CD14-positive monocyte (primary cell): ENCODE data around the gene LINGO4. TPM values are rescaled to one million over a fixed set of nuclear protein-coding genes. Genes with fewer than 3 reads are reported as not detected.
A peak's percentile ranks its signal among the peaks of the same experiment; 100 is the strongest.

Experiments
- DNase-seq, 3 donors: peaks; one replicate each; pipeline ENCODE4 v3.0.0-alpha.2; 2011 to 2022
- H2AFZ ChIP-seq: 2 replicates; pipeline ENCODE4 v1.6.0; 2012; ENCODE audit warnings: mild to moderate bottlenecking, low read depth, low read length, inconsistent platforms; ENCODE audit not compliant: insufficient read depth, poor library complexity, severe bottlenecking
- H3K27ac ChIP-seq, 2 donors: 1 replicate in 1 of 2; 2 replicates in 1 of 2; pipeline ENCODE4 v1.5.1; 2012 to 2013; ENCODE audit warnings: low read length in 2 of 2, control low read depth in 1 of 2, inconsistent platforms in 1 of 2, low read depth in 1 of 2, mild to moderate bottlenecking in 1 of 2
- H3K27me3 ChIP-seq, 2 donors: one replicate each; pipeline versions ENCODE4 v1.6.0 to v1.6.1; 2011 to 2013; ENCODE audit warnings: low read length in 2 of 2; ENCODE audit not compliant: control insufficient read depth in 2 of 2, insufficient read depth in 2 of 2
- H3K36me3 ChIP-seq, 2 donors: replicated peaks in 1 of 2; 1 replicate in 1 of 2; 2 replicates in 1 of 2; pipeline versions ENCODE4 v1.5.1 to v1.6.1; 2012 to 2013; ENCODE audit warnings: low read length in 2 of 2, control low read depth in 1 of 2, inconsistent platforms in 1 of 2, mild to moderate bottlenecking in 1 of 2; ENCODE audit not compliant: insufficient read depth in 2 of 2, control insufficient read depth in 1 of 2
- H3K4me1 ChIP-seq, 2 donors: 1 replicate in 1 of 2; 2 replicates in 1 of 2; pipeline versions ENCODE4 v1.5.1 to v1.6.1; 2012 to 2013; ENCODE audit warnings: low read length in 2 of 2, control low read depth in 1 of 2, inconsistent platforms in 1 of 2, mild to moderate bottlenecking in 1 of 2, moderate library complexity in 1 of 2; ENCODE audit not compliant: insufficient read depth in 2 of 2, control insufficient read depth in 1 of 2
- H3K4me2 ChIP-seq: replicated peaks from 2 replicates; pipeline ENCODE3; 2012; ENCODE audit warnings: low read length, moderate library complexity, mild to moderate bottlenecking; ENCODE audit not compliant: poor library complexity, severe bottlenecking; ENCODE audit errors: extremely low read depth
- H3K4me3 ChIP-seq, 3 experiments: fragments of 200-600 bp in 1 of 3; sonication (generic) in 1 of 3; replicated peaks in 1 of 3; 1 replicate in 2 of 3; 2 replicates in 1 of 3; pipeline ENCODE4 v1.5.1; 2011 to 2013; ENCODE audit warnings: low read length in 3 of 3, mild to moderate bottlenecking in 3 of 3, control low read depth in 2 of 3, low read depth in 2 of 3, inconsistent platforms in 1 of 3, moderate library complexity in 1 of 3
- H3K79me2 ChIP-seq: 2 replicates; pipeline ENCODE4 v1.6.0; 2012; ENCODE audit warnings: mild to moderate bottlenecking, control low read depth, inconsistent platforms, low read length, moderate library complexity; ENCODE audit not compliant: insufficient read depth
- H3K9ac ChIP-seq: 2 replicates; pipeline ENCODE4 v1.6.0; 2017; ENCODE audit warnings: low read length, mild to moderate bottlenecking; ENCODE audit not compliant: insufficient read depth, poor library complexity, severe bottlenecking
- H3K9me3 ChIP-seq, 2 donors: replicated peaks in 1 of 2; 1 replicate in 1 of 2; 2 replicates in 1 of 2; pipeline versions ENCODE4 v1.5.1 to v1.6.1; 2012 to 2013; ENCODE audit warnings: low read length in 2 of 2, control low read depth in 1 of 2; ENCODE audit not compliant: control insufficient read depth in 1 of 2, insufficient read depth in 1 of 2
- H4K20me1 ChIP-seq: 2 replicates; pipeline ENCODE4 v1.6.0; 2012; ENCODE audit warnings: mild to moderate bottlenecking, low read length, control low read depth, moderate library complexity; ENCODE audit not compliant: insufficient read depth
- H3K27ac Mint-ChIP-seq, 7 donors: one replicate each; pipeline ENCODE4 v1.8.0; 2020; ENCODE audit warnings: mild to moderate bottlenecking in 7 of 7, mixed read lengths in 7 of 7, moderate library complexity in 6 of 7, inconsistent platforms in 2 of 7
- H3K27me3 Mint-ChIP-seq, 3 donors: one replicate each; pipeline ENCODE4 v1.8.0; 2021 to 2022; ENCODE audit warnings: low read depth in 3 of 3, mild to moderate bottlenecking in 3 of 3, mixed read lengths in 3 of 3, moderate library complexity in 3 of 3, inconsistent platforms in 1 of 3
- H3K36me3 Mint-ChIP-seq, 2 donors: one replicate each; pipeline ENCODE4 v1.8.0; 2020; ENCODE audit warnings: mixed read lengths in 2 of 2, inconsistent platforms in 1 of 2, mild to moderate bottlenecking in 1 of 2
- H3K4me1 Mint-ChIP-seq: one replicate; pipeline ENCODE4 v1.8.0; 2020; ENCODE audit warnings: mild to moderate bottlenecking, mixed read lengths
- H3K4me3 Mint-ChIP-seq, 2 donors: one replicate each; pipeline ENCODE4 v1.8.0; 2020; ENCODE audit warnings: mild to moderate bottlenecking in 2 of 2, mixed read lengths in 2 of 2, moderate library complexity in 1 of 2
- H3K9me3 Mint-ChIP-seq, 7 donors: one replicate each; pipeline ENCODE4 v1.8.0; 2020 to 2022; ENCODE audit warnings: mixed read lengths in 7 of 7, mild to moderate bottlenecking in 6 of 7, moderate library complexity in 6 of 7, inconsistent platforms in 2 of 7
- CTCF ChIP-seq: fragments of 200-600 bp; IDR thresholded peaks from one replicate; pipeline ENCODE4 v1.8.0; 2022; ENCODE audit warnings: antibody characterized with exemption, mild to moderate bottlenecking
- WGBS: methylation state at CpG from one replicate; pipeline ENCODE4 v1.1.5; 2013; ENCODE audit warnings: missing lambda C conversion rate; ENCODE audit not compliant: insufficient coverage; 5-methylcytosine and 5-hydroxymethylcytosine counted together
- intact Hi-C, 2 donors: fragments of 100-400 bp; cut with micrococcal nuclease; formaldehyde crosslinking; loops; one replicate each; pipeline versions ENCODE4 v1.15.0 to v1.15.1; 2023
- polyA plus RNA-seq, 3 donors: library from polyadenylated mRNA; depleted of rRNA in 1 of 3; unstranded in 2 of 3; stranded (reverse) in 1 of 3; fragments of 300-500 nt in 2 of 3; fragments of >200 nt in 1 of 3; fragmentation: Illumina TruSeq in 2 of 3; gene quantifications; 1 replicate in 2 of 3; 2 replicates in 1 of 3; pipeline ENCODE4 v1.2.3, GENCODE V29; 2012 to 2021

LINGO4 gene
- polyA plus RNA-seq, 3 donors: not detected

- no peak for DNase-seq
- no peak overlapping the region for H3K27ac ChIP-seq
- no peak for TF ChIP-seq CTCF
- no peaks in the 10 kb centered on the region for H3K79me2 ChIP-seq
- WGBS: 16% methylated on average over 13 of the region's 16 CpGs
- H3K27me3 ChIP-seq: peaks cover 44 to 63% of the 10 kb centered on the region in 2 donors
- peaks cover 48 to 75% (median 63%) of the 10 kb centered on the region in 3 donors for H3K27me3 Mint-ChIP-seq
- H3K4me1 ChIP-seq: peaks cover 39 to 62% of the 10 kb centered on the region in 2 donors
- H3K9me3 Mint-ChIP-seq: peaks cover 0 to 21% (median 14%) of the 10 kb centered on the region in 7 donors
- peak overlapping the region in 1 of 3 experiments; percentile 68 for H3K4me3 ChIP-seq
- intact Hi-C loops: loop anchor here in 1 of 2 donors (5.0 kb wide), 1 partner anchor 302 kb away; no protein-coding TSS in a partner anchor
- H3K4me1 Mint-ChIP-seq: peaks cover 54% of the 10 kb centered on the region
- no peaks in the 10 kb centered on the region for H4K20me1 ChIP-seq
- H3K4me3 Mint-ChIP-seq: peak overlapping the region; percentile 60 to 91
- no peaks in the 10 kb centered on the region for H3K36me3 ChIP-seq
- H3K9ac ChIP-seq: peak overlapping the region; percentile 36
- peaks cover 6 to 13% of the 10 kb centered on the region in 2 donors for H3K36me3 Mint-ChIP-seq
- peak overlapping the region; percentile 56 for H2AFZ ChIP-seq
- peaks cover 0 to 22% of the 10 kb centered on the region in 2 donors for H3K9me3 ChIP-seq
- no peak overlapping the region for H3K27ac Mint-ChIP-seq
- H3K4me2 ChIP-seq: peak overlapping the region; percentile 76
Measured at GRCh38 chr1:151839082-151839412, 33.8 kb upstream of the LINGO4 start.

GRCh38 chr1:151838222-151839081, 33.2 kb upstream of the LINGO4 start:
- WGBS: 2% methylated on average over 117 of the region's 117 CpGs
- Histone ChIP-seq H3K4me1 (peaks cover 45 to 68% of the 10 kb centered on the region in 2 donors), H3K9me3 (peaks cover 0 to 22% of the 10 kb centered on the region in 2 donors), H2AFZ (peak overlapping the region; percentile 56), H3K27me3 (peaks cover 44 to 61% of the 10 kb centered on the region in 2 donors), H3K79me2 (no peaks in the 10 kb centered on the region), H3K4me2 (peak overlapping the region; percentile 76), H3K36me3 (no peaks in the 10 kb centered on the region), H3K4me3 (peak overlapping the region in 2 of 3 experiments; percentile 17 to 68), H4K20me1 (no peaks in the 10 kb centered on the region), H3K27ac (no peak overlapping the region), H3K9ac (peak overlapping the region; percentile 36)
- Mint-ChIP-seq H3K4me1 (peaks cover 60% of the 10 kb centered on the region), H3K36me3 (peaks cover 6 to 13% of the 10 kb centered on the region in 2 donors), H3K27me3 (peaks cover 48 to 75% (median 63%) of the 10 kb centered on the region in 3 donors), H3K27ac (no peak overlapping the region), H3K4me3 (peak overlapping the region; percentile 60 to 91), H3K9me3 (peaks cover 0 to 21% (median 14%) of the 10 kb centered on the region in 7 donors)
- TF ChIP-seq CTCF: no peak
- intact Hi-C loops: loop anchor here in 1 of 2 donors (5.0 kb wide), 1 partner anchor 301 kb away; no protein-coding TSS in a partner anchor
- DNase-seq: peak in 2 of 3 donors; percentile 16 to 19
